ENCODE data around the gene FOXF2. TPM values are rescaled to one million over a fixed set of nuclear protein-coding genes. Genes with fewer than 3 reads are reported as not detected.
"Not testable (repeated sequence)": the region's sequence is repeated elsewhere in the genome, so short reads cannot be mapped to it uniquely, and the experiment has no call there.

Gene FOXF2
- 10 to 100 TPM; 56.7 to 78.3 (median 62.7) TPM for polyA plus RNA-seq (ENCODE audit: insufficient read depth in 1 of 5, insufficient read length in 5 of 5, low replicate concordance in 1 of 5)
- long read RNA-seq, donor 1, transcript FOXF2-202 (2 exons, 2,451 nt) = major isoform, 25 of 25 reads
- long read RNA-seq, donor 1, partial matches to known transcripts = 0 of 25 reads
- long read RNA-seq, donor 1, other reads (novel, unspliced or antisense) = 0 of 25 reads
- long read RNA-seq, donor 2, transcript FOXF2-202 (2 exons, 2,451 nt) = major isoform, 14 of 14 reads
- long read RNA-seq, donor 2, partial matches to known transcripts = 0 of 14 reads
- long read RNA-seq, donor 2, other reads (novel, unspliced or antisense) = 0 of 14 reads
- long read RNA-seq, donor 3, transcript FOXF2-202 (2 exons, 2,451 nt) = major isoform, 30 of 30 reads
- long read RNA-seq, donor 3, partial matches to known transcripts = 0 of 30 reads
- long read RNA-seq, donor 3, other reads (novel, unspliced or antisense) = 0 of 30 reads
- long read RNA-seq, donor 4, transcript FOXF2-202 (2 exons, 2,451 nt) = major isoform, 24 of 24 reads
- long read RNA-seq, donor 4, partial matches to known transcripts = 0 of 24 reads
- long read RNA-seq, donor 4, other reads (novel, unspliced or antisense) = 0 of 24 reads
- long read RNA-seq, donor 5, transcript FOXF2-202 (2 exons, 2,451 nt) = major isoform, 35 of 58 reads
- long read RNA-seq, donor 5, partial matches to known transcripts = 23 of 58 reads
- long read RNA-seq, donor 5, other reads (novel, unspliced or antisense) = 0 of 58 reads
- long read RNA-seq, donor 6, transcript FOXF2-202 (2 exons, 2,451 nt) = major isoform, 33 of 47 reads
- long read RNA-seq, donor 6, partial matches to known transcripts = 14 of 47 reads
- long read RNA-seq, donor 6, other reads (novel, unspliced or antisense) = 0 of 47 reads
- long read RNA-seq, donor 7, transcript FOXF2-202 (2 exons, 2,451 nt) = major isoform, 57 of 57 reads
- long read RNA-seq, donor 7, partial matches to known transcripts = 0 of 57 reads
- long read RNA-seq, donor 7, other reads (novel, unspliced or antisense) = 0 of 57 reads
- long read RNA-seq, donor 8, transcript FOXF2-202 (2 exons, 2,451 nt) = major isoform, 18 of 18 reads
- long read RNA-seq, donor 8, partial matches to known transcripts = 0 of 18 reads
- long read RNA-seq, donor 8, other reads (novel, unspliced or antisense) = 0 of 18 reads

GRCh38 chr6:1389369-1390132 is at the start of gene FOXF2:
TSS of gene FOXF2 (plus strand) at chr6:1389576. CDS start at chr6:1389948, 372 bp downstream.
- DNase-seq = peak in 1 of 2 donors; percentile 74

GRCh38 chr6:1346101-1346500 is 43.3 kb upstream of the FOXF2 start:
- DNase-seq = no peak

- DNase-seq = no peak
Measured at GRCh38 chr6:1346558-1347091, 42.8 kb upstream of the FOXF2 start.

GRCh38 chr6:1347161-1347560 is 42.2 kb upstream of the FOXF2 start:
- DNase-seq = no peak

GRCh38 chr6:1348675-1349074 is 40.7 kb upstream of the FOXF2 start:
- DNase-seq = peak; percentile 89 to 93

GRCh38 chr6:1349655-1350054 is 39.7 kb upstream of the FOXF2 start:
- DNase-seq = no peak

- no peak for DNase-seq
Measured at GRCh38 chr6:1351381-1352008, 37.9 kb upstream of the FOXF2 start.

GRCh38 chr6:1355068-1355467 is 34.3 kb upstream of the FOXF2 start:
- DNase-seq = not testable (repeated sequence)

GRCh38 chr6:1361717-1362116 is 27.7 kb upstream of the FOXF2 start:
- DNase-seq = not testable (repeated sequence)

- no peak for DNase-seq
Measured at GRCh38 chr6:1362643-1363042, 26.7 kb upstream of the FOXF2 start.

GRCh38 chr6:1363298-1363697 is 26.1 kb upstream of the FOXF2 start:
- peak in 1 of 2 donors; percentile 20 for DNase-seq

GRCh38 chr6:1363729-1364572 is 25.4 kb upstream of the FOXF2 start:
- peak; percentile 78 to 80 for DNase-seq

- DNase-seq = no peak
Measured at GRCh38 chr6:1364791-1365190, 24.6 kb upstream of the FOXF2 start.

- no peak for DNase-seq
Measured at GRCh38 chr6:1365686-1366085, 23.7 kb upstream of the FOXF2 start.

GRCh38 chr6:1367771-1368170 is 21.6 kb upstream of the FOXF2 start:
- DNase-seq = no peak

GRCh38 chr6:1368940-1369339 is 20.4 kb upstream of the FOXF2 start:
- no peak for DNase-seq

- not testable (repeated sequence) for DNase-seq
Measured at GRCh38 chr6:1369695-1370094, 19.7 kb upstream of the FOXF2 start.

GRCh38 chr6:1371933-1372332 is 17.4 kb upstream of the FOXF2 start:
- DNase-seq = no peak

GRCh38 chr6:1372690-1373089 is 16.7 kb upstream of the FOXF2 start:
- DNase-seq = no peak

GRCh38 chr6:1376653-1377052 is 12.7 kb upstream of the FOXF2 start:
- no peak for DNase-seq

Data from right lung (tissue), 10 donors.